ENCODE data around the gene GAL.

Gene GAL

GRCh38 chr11:68680541-68681231 lies 3.7 kb upstream of the GAL start:
- no peak for DNase-seq (ENCODE audit: low spot score)

DNA sequence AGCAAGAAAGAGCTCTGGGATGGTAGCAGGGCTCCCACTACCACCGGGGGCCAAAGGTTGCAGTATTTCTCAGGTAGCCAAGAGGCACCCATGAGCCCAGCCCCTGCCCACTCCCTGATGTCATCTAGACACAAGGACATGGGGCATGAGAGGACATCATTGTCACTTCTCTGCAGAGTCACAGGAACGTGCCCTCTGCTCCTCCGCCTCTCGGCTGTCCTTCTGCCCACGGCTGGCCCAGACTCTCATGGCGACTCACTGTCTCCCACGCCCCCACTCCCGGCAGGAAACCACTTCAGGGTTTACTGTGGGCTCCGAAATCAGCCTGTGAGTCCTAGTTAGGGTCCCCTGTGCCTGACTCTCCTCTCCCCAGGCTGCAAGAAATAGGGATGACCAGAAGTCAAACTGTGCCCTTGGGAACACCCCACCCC lies 1.8 kb upstream of the GAL start:
- DNase-seq (ENCODE audit: low spot score) = no peak

DNA sequence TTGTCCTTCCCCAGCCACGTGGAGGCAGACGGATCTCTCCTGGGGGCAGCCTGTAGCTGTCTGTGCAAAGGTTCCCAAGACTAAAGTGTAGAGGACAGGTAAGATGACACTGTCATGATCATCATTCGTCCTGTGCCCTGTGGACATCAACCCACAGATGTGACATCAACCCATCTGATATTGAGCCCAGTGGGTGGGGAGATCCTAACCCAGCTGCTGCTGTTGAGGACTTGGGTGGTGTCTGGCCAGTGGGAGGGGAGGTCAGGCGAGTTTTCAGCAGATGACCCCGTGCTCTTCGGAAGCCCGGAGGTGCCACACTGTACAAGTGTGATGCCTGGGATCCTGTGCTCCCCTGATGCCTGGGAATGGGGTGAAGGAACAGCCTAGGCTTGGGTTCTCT lies 1.2 kb upstream of the GAL start:
- DNase-seq (ENCODE audit: low spot score) = no peak

DNA sequence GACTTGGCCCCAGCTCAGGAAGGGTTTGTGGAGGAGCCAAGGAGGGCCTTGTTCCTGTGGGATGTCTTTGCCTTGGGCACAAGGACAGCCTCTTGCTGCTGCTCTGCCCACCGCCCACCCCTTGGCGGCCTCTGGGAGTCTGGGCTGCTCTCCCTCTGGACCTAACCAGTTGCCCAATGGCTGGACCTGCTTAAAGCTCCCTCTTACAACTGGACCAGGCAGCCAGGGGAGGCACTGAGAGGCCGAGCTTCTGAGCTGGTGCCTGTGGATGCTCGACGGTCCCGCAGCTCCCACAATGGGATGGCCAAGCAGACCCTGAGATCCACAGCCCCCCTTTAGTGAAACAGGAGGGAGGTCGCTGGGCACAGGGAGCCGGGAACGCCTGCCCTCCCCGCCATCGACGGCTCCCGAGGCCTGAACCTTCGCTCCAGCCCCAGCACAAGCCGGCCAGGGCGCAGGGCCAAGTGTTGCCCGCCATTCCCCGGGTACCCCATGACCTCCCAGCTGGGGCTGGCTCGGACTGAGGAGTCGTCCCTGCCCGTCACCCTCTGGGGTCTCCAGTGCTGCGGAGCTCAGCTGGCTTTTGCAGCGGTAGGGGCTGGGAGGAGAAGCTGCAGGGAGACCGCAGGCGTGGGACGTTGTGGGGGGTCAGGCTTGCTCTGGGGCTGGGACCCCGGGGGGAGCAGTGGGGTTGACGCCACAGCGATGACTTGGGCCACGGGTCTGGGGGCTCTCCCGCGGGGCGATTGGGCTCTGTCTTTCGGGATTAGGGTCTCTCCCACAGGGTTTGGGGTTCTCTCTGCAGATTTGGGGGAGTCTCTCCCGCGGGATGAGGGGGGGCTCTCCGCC lies 584 bp upstream of the GAL start:
- DNase-seq (ENCODE audit: low spot score) = no peak

DNA sequence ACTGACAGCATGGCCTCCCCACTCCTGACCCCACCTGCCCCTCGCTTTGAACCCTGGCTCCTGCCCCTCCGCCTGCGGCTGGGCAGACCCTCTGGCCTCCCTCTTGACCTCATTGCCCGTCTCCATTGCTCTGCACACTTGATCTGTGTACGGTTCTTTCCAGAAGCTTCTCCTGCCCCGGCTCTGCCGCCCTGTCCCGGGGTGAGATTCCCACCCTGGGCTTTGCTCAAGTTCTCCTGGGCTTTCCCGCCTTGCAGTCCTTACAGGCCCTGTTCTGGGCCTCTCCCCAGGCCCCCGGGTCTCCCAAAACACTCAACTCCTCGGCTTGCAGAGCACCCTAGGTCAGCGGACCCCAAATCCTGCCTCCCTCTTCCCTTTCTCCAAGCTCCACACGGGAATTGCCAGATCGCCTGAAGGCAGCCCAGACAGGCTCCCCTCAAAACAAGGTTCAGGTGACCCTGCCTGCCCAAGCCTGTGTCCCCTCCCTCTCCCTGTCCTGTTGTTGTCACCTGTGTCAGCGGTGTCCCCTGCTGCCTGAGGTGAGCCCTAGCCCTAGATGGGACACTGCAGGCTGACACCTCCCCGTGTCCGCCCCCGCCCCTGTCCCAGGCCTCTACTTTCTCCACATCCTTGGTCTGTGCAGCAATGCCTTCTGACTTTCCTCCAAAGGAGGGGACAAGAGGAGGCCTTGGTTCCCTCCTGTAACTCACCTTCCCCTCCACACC lies 1.5 kb downstream of the GAL start:
- DNase-seq (ENCODE audit: low spot score) = no peak

DNA sequence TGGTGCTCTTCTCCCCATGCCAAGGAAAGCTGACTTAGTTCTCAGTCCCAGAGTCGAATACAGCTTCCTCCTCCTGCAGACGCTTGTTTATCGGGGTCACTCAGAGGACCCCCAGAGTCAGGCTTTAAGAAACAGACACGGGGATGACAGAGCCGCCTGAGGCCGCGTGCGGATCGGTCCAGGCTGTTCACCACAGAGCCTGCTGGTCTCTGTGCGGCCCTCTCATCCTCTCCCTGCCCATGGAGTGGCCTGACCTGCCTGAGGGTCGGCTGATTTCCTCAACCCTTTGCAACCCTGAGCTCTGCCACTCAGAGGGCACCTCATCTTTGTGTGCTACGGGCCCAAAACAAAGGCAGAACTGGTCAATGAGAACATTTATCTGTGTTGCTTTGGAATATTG lies 2.1 kb downstream of the GAL start:
- DNase-seq (ENCODE audit: low spot score) = no peak

GRCh38 chr11:68687311-68687710 lies 3.0 kb downstream of the GAL start:
- no peak for DNase-seq (ENCODE audit: low spot score)

- DNase-seq (ENCODE audit: low spot score) = no peak
These were observed 3.6 kb downstream of the GAL start for GRCh38 chr11:68687986-68688385.

GRCh38 chr11:68688881-68689280 lies 4.5 kb downstream of the GAL start:
- no peak for DNase-seq (ENCODE audit: low spot score)

- no peak for DNase-seq (ENCODE audit: low spot score)
These were observed 5.6 kb downstream of the GAL start for GRCh38 chr11:68689737-68690625.

GRCh38 chr11:68690671-68691401 lies 6.5 kb downstream of the GAL start:
- peak; percentile 7 for DNase-seq (ENCODE audit: low spot score)

DNA sequence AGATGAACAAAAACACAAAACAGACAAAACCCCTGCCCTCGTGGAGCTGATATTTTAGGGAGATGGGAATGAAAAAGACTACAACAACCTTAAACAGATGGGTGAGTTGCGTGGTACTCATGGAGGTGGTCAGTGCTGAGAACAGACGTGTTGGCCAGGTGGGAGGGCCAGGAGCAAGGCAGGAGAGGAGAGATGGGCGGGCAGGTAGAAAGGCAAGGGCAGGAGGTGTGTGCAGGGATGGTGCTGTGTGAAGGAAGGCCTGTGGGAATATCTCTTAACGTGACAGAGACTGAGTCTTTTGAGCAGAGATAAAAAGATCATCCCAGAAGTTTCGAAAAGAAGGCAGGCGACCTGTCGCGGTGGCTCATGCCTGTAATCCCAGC lies 7.0 kb downstream of the GAL start:
- DNase-seq (ENCODE audit: low spot score) = no peak

- DNase-seq (ENCODE audit: low spot score) = no peak
These were observed 7.8 kb downstream of the GAL start for GRCh38 chr11:68692115-68692514.

DNA sequence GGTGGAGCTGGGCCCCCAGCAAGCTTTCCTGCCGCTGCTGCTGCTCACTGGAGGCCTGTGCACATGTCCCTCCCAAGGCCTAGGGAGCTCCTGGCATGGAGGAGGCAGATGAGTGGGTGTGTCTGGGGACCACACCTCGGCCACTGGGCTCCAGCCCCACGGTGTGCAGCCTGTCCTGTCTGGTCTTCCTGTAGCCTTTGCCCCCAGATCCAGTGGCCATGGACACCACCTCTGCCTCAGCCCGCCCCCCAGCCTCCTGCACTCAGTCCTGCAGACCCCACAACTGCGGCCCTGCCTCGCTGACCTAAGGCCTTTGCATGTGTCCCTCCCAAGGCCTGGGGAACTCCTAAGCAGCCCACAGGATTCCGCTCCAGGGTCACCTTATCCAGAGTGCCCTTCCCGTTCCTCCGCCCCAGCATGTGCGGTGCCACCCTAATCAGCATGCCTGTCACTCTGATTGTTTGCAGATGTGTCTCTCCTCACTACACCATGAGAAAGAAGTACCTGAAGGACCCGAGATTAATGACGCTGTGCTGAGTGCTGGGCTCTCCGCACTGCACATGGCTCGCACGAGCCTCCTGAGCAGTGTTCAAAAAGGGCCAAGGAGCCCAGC lies 8.6 kb downstream of the GAL start:
- no peak for DNase-seq (ENCODE audit: low spot score)

GRCh38 chr11:68693484-68693882 lies 9.1 kb downstream of the GAL start:
- no peak for DNase-seq (ENCODE audit: low spot score)

DNA sequence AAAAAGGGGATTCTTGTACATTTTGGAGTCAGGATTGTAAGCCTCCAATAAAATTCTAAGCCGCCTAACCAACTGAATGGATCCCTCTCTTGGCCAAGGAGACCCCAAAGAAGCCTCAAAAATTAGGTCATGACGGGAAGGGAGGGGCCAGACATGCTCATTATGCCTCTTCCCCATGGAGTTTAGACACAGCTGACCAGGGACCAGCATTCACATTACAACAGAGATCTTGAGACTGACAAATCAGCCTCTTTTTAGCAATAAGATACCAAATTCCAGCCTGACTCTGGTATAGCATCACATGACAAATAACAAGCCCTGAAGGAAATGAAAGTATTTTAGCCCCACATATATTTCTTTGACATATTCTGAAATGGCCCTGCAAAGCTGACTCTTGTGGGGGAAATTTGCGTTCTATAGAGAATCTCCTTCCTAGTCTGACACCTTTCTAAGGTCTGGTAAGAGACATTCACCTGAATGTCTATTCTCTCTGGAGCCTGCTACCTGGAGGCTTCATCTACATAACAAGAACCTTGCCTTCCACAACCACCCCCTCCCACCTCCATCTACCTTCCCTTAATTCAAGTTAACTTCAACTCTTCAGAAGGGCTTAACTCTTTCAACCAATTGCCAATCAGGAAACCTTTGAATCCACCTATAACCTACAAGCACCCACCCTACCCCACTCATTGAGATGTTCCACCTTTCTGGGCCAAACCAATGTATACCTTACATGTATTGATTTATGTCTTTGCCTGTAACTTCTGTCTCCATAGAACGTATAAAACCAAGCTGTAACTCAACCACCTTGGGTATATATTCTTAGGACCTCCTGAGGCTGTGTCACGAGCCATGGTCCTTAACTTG lies 10.3 kb downstream of the GAL start:
- DNase-seq (ENCODE audit: low spot score) = no peak

DNA sequence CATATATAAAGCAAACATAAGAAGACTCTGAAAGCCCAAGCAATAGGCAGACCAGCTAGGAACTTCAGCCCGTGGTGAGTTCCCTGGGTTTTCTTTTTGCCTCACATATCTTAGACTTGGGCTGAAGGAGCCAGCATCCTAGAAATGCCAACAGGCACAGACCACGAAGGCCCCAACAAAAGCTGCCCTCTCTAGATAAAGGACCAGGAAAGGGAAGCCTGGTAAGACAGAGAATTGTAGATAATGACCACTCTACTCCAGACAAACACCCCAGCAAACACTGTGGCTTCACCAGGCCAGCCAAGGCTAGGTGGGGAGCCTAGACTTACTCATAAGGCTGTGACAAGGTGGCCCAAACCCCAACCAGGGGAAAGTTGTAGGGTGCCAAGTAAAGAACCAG lies 11.2 kb downstream of the GAL start:
- DNase-seq (ENCODE audit: low spot score) = no peak

GRCh38 chr11:68698993-68699392 lies 14.6 kb downstream of the GAL start:
- no peak for DNase-seq (ENCODE audit: low spot score)

DNA sequence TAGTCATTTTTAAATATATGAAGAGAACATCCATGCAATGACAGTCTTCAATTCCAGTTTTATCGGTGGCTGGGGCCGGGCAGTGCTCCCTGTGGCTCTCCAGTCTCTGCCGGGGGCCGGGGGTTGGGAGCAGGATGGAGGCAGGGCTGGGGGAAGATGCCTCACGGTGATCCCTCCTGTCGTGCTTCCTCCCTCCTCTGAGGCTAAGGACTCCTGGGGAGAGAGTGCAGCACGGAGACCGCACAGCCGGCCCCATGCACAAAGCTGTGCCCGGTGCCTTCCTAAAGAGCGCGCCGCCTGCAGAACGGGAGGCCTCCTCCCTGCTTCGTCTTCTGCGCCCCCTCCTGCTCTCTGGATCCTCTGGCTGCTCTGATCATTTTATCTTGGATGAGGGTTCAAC lies 20.5 kb downstream of the GAL start:
- DNase-seq (ENCODE audit: low spot score) = no peak

DNA sequence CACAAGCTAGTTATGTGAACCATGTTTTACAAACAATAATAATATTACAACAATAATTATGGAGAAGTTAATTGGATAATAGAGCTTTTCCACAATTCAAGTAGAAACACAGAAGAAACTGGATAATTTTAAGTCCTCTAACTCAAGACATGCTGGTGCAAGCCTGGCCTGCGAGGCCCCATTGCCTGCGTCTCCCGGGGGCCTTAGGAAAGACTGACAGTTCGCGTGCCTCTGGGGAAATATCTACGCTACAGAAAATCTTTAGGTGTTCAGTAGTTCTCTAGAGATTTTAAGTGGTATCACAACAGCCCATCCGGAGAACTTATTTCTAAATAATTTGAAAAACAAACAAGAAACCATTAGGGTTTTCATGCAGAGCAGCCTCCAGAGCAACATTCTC lies 23.2 kb downstream of the GAL start:
- DNase-seq (ENCODE audit: low spot score) = no peak

Data from CD4-positive, alpha-beta T cell treated with Interleukin-2 at 100 ng/mL for 4 hours (primary cell).